HG02678 (cell line): ENCODE data around the gene GAL3ST2.
"Not testable (repeated sequence)": the region's sequence is repeated elsewhere in the genome, so short reads cannot be mapped to it uniquely, and the experiment has no call there.

ENCODE experiments used
- ATAC-seq: cut with Tn5 transposase; IDR thresholded peaks from one replicate; pipeline ENCODE4 v1.9.1; 2021; ENCODE audit warnings: mild to moderate bottlenecking, moderate library complexity; ENCODE audit not compliant: unreplicated experiment

GAL3ST2 gene

GRCh38 chr2:241767464-241768250 is 9.0 kb upstream of the GAL3ST2 start:
- no peak for ATAC-seq

- ATAC-seq = no peak
These were observed 8.3 kb upstream of the GAL3ST2 start for GRCh38 chr2:241768251-241768711.

- no peak for ATAC-seq
These were observed 7.8 kb upstream of the GAL3ST2 start for GRCh38 chr2:241768850-241769249.

GRCh38 chr2:241769819-241770184 is 6.8 kb upstream of the GAL3ST2 start:
- ATAC-seq = no peak

GRCh38 chr2:241770185-241770935 is 6.3 kb upstream of the GAL3ST2 start:
- no peak for ATAC-seq

- ATAC-seq = no peak
These were observed 5.7 kb upstream of the GAL3ST2 start for GRCh38 chr2:241770936-241771285.

GRCh38 chr2:241771286-241772062 is 5.1 kb upstream of the GAL3ST2 start:
- ATAC-seq = no peak

- ATAC-seq = no peak
These were observed 4.5 kb upstream of the GAL3ST2 start for GRCh38 chr2:241772063-241772499.

GRCh38 chr2:241773511-241774418 is 2.9 kb upstream of the GAL3ST2 start:
- no peak for ATAC-seq

GRCh38 chr2:241774419-241775222 is 2.0 kb upstream of the GAL3ST2 start:
- ATAC-seq = no peak

GRCh38 chr2:241775223-241776177 is 1.1 kb upstream of the GAL3ST2 start:
- no peak for ATAC-seq

- ATAC-seq = no peak
These were observed 606 bp downstream of the GAL3ST2 start for GRCh38 chr2:241777170-241777685.

- no peak for ATAC-seq
These were observed 1.3 kb downstream of the GAL3ST2 start for GRCh38 chr2:241777686-241778627.

- no peak for ATAC-seq
These were observed 4.4 kb downstream of the GAL3ST2 start for GRCh38 chr2:241780939-241781569.

- not testable (repeated sequence) for ATAC-seq
These were observed 5.4 kb downstream of the GAL3ST2 start for GRCh38 chr2:241782053-241782452.

- ATAC-seq = no peak
These were observed 11.5 kb downstream of the GAL3ST2 start for GRCh38 chr2:241788135-241788534.

- no peak for ATAC-seq
These were observed 11.9 kb downstream of the GAL3ST2 start for GRCh38 chr2:241788572-241788971.
